Measurements from ENCODE around the gene KRTAP10-11. TPM values are rescaled to one million over a fixed set of nuclear protein-coding genes. Genes with fewer than 3 reads are reported as not detected.

KRTAP10-11 gene
- total and polyA plus RNA-seq, 2 experiments from 2014 or later = not detected

- Mint-ChIP-seq H3K9me3 (peaks cover 20% of the 10 kb centered on the region; the same call in 2 of the 3 replicates), H3K4me3 (no peak overlapping the region), H3K27ac (no peak overlapping the region), H3K27me3 (ENCODE audit: insufficient read depth, low read depth, poor library complexity) (peaks cover 10% of the 10 kb centered on the region), H3K4me1 (peaks cover 3% of the 10 kb centered on the region; the same call in 2 of the 3 replicates), H3K36me3 (ENCODE audit: low read depth) (no peaks in the 10 kb centered on the region; the same call in 2 of the 3 replicates)
- no peaks in the 10 kb centered on the region for H3K79me2 ChIP-seq (replicated peaks; ENCODE audit: insufficient read depth)
- ATAC-seq (no peak), DNase-seq (ENCODE audit: low spot score) (no peak)
- H3K4me2 ChIP-seq = no peak overlapping the region
- no peak overlapping the region for H2AFZ ChIP-seq
- no peaks in the 10 kb centered on the region for H3F3A ChIP-seq (replicated peaks; ENCODE audit: low read depth)
- H3K27me3 ChIP-seq (ENCODE audit: insufficient read depth) = no peaks in the 10 kb centered on the region
- no peaks in the 10 kb centered on the region for H4K20me1 ChIP-seq (replicated peaks; ENCODE audit: insufficient read depth)
- H3K4me3 ChIP-seq = no peak overlapping the region
- H3K9me2 ChIP-seq (ENCODE audit: insufficient read depth) = no peaks in the 10 kb centered on the region
- no peaks in the 10 kb centered on the region for H3K36me3 ChIP-seq (ENCODE audit: insufficient read depth)
- H3K4me1 ChIP-seq (ENCODE audit: insufficient read depth) = no peaks in the 10 kb centered on the region
- no peak for TF ChIP-seq STAT1 (IDR thresholded peaks at IDR 0.05; ENCODE audit: unreplicated experiment)
- no peak for TF ChIP-seq POLR2AphosphoS5 (IDR thresholded peaks at IDR 0.05; ENCODE audit: low read depth)
- no peak for TF ChIP-seq ZNF331 (CRISPR knock-in tag; IDR thresholded peaks at IDR 0.05; ENCODE audit: low read depth)
- no peak for TF ChIP-seq EZH2 (IDR thresholded peaks at IDR 0.05; ENCODE audit: low read depth, unreplicated experiment)
- no peak for TF ChIP-seq ZNF114 (CRISPR knock-in tag; IDR thresholded peaks at IDR 0.05)
- TF ChIP-seq, protein P1, sequence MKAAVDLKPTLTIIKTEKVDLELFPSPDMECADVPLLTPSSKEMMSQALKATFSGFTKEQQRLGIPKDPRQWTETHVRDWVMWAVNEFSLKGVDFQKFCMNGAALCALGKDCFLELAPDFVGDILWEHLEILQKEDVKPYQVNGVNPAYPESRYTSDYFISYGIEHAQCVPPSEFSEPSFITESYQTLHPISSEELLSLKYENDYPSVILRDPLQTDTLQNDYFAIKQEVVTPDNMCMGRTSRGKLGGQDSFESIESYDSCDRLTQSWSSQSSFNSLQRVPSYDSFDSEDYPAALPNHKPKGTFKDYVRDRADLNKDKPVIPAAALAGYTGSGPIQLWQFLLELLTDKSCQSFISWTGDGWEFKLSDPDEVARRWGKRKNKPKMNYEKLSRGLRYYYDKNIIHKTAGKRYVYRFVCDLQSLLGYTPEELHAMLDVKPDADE (IDR thresholded peaks at IDR 0.05) = no peak
- TF ChIP-seq EZH2phosphoT487 (IDR thresholded peaks at IDR 0.05; ENCODE audit: unreplicated experiment) = no peak
- no peak for TF ChIP-seq CREB1 (CRISPR knock-in tag; IDR thresholded peaks at IDR 0.05; ENCODE audit: low read depth)
- TF ChIP-seq JUNB (IDR thresholded peaks at IDR 0.05; ENCODE audit: unreplicated experiment) = no peak
- TF ChIP-seq CTCF (conservative IDR thresholded peaks at IDR 0.05; ENCODE audit: low read depth in 2 of 2) = no peak
- TF ChIP-seq, protein P2, sequence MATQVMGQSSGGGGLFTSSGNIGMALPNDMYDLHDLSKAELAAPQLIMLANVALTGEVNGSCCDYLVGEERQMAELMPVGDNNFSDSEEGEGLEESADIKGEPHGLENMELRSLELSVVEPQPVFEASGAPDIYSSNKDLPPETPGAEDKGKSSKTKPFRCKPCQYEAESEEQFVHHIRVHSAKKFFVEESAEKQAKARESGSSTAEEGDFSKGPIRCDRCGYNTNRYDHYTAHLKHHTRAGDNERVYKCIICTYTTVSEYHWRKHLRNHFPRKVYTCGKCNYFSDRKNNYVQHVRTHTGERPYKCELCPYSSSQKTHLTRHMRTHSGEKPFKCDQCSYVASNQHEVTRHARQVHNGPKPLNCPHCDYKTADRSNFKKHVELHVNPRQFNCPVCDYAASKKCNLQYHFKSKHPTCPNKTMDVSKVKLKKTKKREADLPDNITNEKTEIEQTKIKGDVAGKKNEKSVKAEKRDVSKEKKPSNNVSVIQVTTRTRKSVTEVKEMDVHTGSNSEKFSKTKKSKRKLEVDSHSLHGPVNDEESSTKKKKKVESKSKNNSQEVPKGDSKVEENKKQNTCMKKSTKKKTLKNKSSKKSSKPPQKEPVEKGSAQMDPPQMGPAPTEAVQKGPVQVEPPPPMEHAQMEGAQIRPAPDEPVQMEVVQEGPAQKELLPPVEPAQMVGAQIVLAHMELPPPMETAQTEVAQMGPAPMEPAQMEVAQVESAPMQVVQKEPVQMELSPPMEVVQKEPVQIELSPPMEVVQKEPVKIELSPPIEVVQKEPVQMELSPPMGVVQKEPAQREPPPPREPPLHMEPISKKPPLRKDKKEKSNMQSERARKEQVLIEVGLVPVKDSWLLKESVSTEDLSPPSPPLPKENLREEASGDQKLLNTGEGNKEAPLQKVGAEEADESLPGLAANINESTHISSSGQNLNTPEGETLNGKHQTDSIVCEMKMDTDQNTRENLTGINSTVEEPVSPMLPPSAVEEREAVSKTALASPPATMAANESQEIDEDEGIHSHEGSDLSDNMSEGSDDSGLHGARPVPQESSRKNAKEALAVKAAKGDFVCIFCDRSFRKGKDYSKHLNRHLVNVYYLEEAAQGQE (IDR thresholded peaks at IDR 0.05; ENCODE audit: unreplicated experiment) = no peak
- TF ChIP-seq, protein P3, sequence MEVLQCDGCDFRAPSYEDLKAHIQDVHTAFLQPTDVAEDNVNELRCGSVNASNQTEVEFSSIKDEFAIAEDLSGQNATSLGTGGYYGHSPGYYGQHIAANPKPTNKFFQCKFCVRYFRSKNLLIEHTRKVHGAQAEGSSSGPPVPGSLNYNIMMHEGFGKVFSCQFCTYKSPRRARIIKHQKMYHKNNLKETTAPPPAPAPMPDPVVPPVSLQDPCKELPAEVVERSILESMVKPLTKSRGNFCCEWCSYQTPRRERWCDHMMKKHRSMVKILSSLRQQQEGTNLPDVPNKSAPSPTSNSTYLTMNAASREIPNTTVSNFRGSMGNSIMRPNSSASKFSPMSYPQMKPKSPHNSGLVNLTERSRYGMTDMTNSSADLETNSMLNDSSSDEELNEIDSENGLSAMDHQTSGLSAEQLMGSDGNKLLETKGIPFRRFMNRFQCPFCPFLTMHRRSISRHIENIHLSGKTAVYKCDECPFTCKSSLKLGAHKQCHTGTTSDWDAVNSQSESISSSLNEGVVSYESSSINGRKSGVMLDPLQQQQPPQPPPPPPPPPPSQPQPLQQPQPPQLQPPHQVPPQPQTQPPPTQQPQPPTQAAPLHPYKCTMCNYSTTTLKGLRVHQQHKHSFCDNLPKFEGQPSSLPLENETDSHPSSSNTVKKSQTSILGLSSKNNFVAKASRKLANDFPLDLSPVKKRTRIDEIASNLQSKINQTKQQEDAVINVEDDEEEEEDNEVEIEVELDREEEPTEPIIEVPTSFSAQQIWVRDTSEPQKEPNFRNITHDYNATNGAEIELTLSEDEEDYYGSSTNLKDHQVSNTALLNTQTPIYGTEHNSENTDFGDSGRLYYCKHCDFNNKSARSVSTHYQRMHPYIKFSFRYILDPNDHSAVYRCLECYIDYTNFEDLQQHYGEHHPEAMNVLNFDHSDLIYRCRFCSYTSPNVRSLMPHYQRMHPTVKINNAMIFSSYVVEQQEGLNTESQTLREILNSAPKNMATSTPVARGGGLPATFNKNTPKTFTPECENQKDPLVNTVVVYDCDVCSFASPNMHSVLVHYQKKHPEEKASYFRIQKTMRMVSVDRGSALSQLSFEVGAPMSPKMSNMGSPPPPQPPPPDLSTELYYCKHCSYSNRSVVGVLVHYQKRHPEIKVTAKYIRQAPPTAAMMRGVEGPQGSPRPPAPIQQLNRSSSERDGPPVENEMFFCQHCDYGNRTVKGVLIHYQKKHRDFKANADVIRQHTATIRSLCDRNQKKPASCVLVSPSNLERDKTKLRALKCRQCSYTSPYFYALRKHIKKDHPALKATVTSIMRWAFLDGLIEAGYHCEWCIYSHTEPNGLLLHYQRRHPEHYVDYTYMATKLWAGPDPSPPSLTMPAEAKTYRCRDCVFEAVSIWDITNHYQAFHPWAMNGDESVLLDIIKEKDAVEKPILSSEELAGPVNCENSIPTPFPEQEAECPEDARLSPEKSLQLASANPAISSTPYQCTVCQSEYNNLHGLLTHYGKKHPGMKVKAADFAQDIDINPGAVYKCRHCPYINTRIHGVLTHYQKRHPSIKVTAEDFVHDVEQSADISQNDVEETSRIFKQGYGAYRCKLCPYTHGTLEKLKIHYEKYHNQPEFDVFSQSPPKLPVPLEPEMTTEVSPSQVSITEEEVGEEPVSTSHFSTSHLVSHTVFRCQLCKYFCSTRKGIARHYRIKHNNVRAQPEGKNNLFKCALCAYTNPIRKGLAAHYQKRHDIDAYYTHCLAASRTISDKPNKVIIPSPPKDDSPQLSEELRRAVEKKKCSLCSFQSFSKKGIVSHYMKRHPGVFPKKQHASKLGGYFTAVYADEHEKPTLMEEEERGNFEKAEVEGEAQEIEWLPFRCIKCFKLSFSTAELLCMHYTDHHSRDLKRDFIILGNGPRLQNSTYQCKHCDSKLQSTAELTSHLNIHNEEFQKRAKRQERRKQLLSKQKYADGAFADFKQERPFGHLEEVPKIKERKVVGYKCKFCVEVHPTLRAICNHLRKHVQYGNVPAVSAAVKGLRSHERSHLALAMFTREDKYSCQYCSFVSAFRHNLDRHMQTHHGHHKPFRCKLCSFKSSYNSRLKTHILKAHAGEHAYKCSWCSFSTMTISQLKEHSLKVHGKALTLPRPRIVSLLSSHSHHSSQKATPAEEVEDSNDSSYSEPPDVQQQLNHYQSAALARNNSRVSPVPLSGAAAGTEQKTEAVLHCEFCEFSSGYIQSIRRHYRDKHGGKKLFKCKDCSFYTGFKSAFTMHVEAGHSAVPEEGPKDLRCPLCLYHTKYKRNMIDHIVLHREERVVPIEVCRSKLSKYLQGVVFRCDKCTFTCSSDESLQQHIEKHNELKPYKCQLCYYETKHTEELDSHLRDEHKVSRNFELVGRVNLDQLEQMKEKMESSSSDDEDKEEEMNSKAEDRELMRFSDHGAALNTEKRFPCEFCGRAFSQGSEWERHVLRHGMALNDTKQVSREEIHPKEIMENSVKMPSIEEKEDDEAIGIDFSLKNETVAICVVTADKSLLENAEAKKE (CRISPR knock-in tag; IDR thresholded peaks at IDR 0.05) = no peak
- TF ChIP-seq NANOG (IDR thresholded peaks at IDR 0.05; ENCODE audit: borderline replicate concordance) = no peak
- H3K27ac ChIP-seq (ENCODE audit: low read depth) = no peak overlapping the region
Observed at GRCh38 chr21:44639331-44639655, 6.9 kb upstream of the KRTAP10-11 start.

Measured in GM23338 (cell line).